Mucosa of gallbladder (tissue), 1 donor: ENCODE measurements around the gene TMEM115. TPM values are rescaled to one million over a fixed set of nuclear protein-coding genes. Genes with fewer than 3 reads are reported as not detected.

Experiments used
- DNase-seq: peaks from one replicate; pipeline ENCODE4 v3.0.0-alpha.2; 2020; ENCODE audit warnings: low spot score
- total RNA-seq: library from RNA; stranded (reverse); gene quantifications from one replicate; pipeline ENCODE4 v1.2.1, GENCODE V29; 2021
- donor health status: DM: no; HTN: no; CAD: no.

The TMEM115 gene
- total RNA-seq, 1 donor from 2014 or later = 57.5 TPM

GRCh38 chr3:50353245-50354004 lies 5.9 kb downstream of the TMEM115 start:
- DNase-seq = no peak

DNA sequence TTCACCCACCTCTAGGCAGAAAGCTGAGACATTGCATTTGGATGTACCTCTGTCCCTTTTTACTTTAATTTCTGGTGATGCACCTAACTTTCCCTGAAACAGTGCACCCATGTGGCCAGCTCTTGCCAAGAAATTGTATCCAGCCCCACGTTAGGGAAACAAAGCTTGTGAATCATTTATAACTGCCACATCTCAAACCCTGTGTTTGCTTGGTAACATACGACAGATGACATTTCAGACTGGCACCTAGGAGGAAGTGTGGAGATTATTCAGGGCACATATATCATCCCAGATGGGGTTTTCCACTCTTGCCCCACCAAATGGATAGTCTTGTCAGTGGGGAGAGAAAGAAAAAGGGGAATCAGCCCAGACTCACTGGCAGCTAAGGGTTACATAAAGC lies 6.5 kb downstream of the TMEM115 start:
- DNase-seq = no peak

- no peak for DNase-seq
These were observed 8.0 kb downstream of the TMEM115 start for GRCh38 chr3:50351323-50351697.

DNA sequence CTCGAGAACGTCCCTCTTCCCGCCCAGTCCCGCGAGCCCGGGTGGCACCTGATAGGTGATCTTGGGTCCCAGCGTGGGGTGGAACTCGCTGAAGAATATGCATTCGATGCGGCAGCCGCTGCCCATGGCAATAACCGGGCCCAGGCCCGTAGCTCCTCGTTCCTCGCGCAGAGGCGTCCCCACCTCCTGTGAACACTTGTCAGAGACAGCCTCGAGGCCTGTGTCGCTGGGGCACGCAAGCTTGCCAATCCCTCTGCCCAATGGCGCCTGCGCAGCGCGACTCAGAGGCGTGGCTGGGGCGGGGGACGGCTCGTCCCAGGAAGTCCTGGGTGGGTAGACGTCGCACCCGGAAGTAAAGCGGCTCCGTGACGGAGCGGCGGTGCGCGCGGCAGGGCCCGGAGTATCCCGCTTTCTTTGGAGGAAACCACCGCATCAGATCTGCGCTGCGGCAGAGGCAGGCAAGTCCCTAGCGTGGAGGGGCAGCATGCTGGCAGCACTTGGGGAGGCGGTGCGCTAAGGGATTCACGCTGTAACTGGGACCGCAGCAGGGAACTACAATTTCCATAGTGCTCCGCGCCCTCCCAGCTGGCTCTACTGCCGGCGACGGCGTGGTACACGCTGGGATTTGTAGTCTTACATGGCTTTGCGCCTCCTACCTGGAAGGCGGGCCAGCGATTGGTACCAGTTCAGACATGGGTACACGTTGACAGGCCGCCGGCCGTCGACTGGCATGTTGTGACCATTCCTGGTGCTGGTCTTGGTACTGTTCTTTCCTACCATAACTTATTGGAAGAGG lies 8.6 kb downstream of the TMEM115 start, which contains the start of the genes CYB561D2 and NPRL2:
TSS of gene CYB561D2 (plus strand) at position 336 of the 796 bp plus-strand sequence. CDS start 572 bp downstream, outside the sequence.
TSS of gene NPRL2 (minus strand) at position 249 of the 796 bp plus-strand sequence. CDS start at position 126, 123 bp downstream.
- peak; percentile 97 for DNase-seq

GRCh38 chr3:50350213-50350526 lies 9.2 kb downstream of the TMEM115 start:
- DNase-seq = no peak

- DNase-seq = peak; percentile 74
These were observed 12.0 kb downstream of the TMEM115 start for GRCh38 chr3:50347187-50347813.

DNA sequence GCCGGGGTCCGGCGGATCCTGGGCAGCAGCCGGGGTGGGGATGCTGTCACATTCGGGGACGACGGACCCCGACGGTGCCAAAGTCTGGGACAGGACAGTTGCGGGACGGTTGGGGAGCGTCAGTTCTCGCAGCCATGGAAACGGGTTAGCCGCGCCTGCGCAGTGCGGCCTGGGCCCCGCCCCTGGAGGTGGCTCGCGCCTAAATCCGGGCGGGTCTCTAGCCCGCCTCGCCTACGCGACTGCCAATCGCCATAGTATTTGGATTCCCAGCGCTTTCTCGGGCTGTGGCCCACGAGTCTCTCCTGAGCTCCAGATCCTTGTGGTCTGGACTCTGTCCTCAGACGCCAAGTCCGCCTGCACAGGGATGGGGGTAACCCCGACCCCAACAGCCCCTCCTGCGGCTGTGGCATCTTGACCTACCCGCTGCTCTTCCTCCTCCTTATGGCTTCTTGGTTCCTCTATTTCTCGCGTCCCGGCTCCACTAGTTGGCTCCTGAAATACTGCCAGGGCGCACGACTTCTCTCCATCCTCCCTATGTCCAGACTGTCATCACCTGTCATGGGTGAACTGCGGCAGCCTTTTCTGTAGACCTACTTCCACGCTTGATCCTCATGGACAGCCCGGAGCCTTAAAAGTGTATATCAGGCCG lies 13.6 kb downstream of the TMEM115 start, which contains the start of gene ZMYND10:
TSS of gene ZMYND10 (minus strand) at position 147 of the 649 bp plus-strand sequence. CDS start 153 bp downstream, outside the sequence.
- DNase-seq = no peak

DNA sequence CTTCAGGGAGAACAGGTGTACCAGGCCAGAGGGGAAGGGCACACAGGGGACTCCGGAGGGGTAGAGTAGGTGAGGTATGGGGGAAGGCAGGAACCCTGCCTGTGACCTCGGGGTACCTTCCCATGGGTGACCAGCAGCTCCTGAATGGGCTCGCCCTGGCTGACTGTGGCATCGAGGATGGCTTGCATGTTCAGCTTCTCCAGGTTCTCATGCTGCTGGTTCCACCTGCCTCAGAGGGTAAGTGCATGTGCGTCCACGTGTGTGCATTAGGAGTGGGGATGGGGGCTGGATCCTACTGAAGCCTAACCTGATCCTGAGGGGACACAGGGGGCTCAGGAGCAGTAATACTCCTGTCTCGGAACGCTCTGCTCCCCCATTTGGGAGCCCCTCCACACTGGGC lies 14.3 kb downstream of the TMEM115 start:
- no peak for DNase-seq

- no peak for DNase-seq
These were observed 16.3 kb downstream of the TMEM115 start for GRCh38 chr3:50342813-50343633.

- no peak for DNase-seq
These were observed 17.2 kb downstream of the TMEM115 start for GRCh38 chr3:50341996-50342650.

- DNase-seq = no peak
These were observed 17.8 kb downstream of the TMEM115 start for GRCh38 chr3:50341537-50341936.

DNA sequence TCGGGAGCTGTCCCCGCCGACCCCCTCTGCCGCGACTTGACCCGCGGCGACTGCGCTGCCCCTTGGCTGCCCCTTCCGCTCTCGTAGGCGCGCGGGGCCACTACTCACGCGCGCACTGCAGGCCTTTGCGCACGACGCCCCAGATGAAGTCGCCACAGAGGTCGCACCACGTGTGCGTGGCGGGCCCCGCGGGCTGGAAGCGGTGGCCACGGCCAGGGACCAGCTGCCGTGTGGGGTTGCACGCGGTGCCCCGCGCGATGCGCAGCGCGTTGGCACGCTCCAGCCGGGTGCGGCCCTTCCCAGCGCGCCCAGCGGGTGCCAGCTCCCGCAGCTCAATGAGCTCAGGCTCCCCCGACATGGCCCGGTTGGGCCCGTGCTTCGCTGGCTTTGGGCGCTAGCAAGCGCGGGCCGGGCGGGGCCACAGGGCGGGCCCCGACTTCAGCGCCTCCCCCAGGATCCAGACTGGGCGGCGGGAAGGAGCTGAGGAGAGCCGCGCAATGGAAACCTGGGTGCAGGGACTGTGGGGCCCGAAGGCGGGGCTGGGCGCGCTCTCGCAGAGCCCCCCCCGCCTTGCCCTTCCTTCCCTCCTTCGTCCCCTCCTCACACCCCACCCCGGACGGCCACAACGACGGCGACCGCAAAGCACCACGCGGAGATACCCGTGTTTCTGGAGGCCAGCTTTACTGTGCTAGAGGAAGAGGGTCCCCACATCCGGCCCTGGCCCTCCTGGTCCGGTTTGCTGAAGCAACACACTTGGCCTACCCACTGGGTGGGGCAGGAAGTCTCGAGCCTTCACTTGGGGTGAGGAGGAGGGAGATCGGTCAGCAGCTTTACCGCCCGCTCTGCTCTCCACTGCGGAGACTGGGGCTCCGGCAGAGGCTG lies 18.6 kb downstream of the TMEM115 start, which contains the start of gene RASSF1:
TSS of gene RASSF1 (minus strand) at position 389 of the 882 bp plus-strand sequence. CDS start at position 358, 31 bp downstream.
- DNase-seq = peak; percentile 54

DNA sequence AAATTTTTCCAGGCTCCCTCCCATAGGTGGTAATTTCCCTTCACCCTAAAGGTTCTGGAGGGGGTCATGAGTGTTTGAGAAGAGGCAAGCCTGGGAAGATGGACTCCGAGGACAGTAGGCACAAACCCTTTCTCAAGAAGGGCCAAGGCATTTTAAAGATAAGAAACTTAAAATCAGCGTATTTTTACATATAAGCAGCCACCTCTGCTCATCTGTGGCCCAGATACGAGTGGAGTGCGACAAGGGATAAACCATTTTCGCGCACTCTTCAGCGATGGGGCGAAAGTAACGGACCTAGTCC lies 19.2 kb downstream of the TMEM115 start:
- DNase-seq = no peak

DNA sequence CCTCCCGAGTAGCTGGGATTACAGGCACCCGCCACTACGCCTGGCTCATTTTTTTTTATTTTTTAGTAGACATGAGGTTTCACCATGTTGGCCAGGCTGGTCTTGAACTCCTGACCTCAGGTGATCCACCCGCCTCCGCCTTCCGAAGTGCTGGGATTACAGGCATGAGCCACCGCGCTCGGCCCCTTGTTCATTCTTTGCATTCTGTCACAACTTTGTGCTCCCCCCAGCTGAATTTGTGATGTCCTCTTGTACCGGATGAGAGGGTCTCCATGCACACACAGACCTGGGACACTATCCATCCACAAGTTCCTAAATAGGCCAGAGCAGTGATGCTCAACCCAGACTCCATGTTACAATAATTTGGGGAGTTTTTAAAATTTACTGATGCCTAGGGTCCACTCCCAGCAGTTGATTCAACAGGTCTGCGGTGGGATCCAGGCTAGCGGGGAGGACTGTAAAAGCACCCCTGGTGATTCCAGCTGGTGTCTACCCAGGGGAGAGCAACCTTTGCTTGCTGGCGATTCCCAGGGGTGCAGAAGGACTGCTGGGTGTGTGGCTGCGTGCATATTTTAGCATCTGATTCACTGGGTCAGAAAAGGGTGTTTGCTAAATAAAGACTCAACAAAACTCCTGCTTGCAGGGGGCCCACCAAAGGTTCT lies 19.7 kb downstream of the TMEM115 start:
- DNase-seq = no peak

- DNase-seq = no peak
These were observed 20.4 kb downstream of the TMEM115 start for GRCh38 chr3:50338965-50339364.

DNA sequence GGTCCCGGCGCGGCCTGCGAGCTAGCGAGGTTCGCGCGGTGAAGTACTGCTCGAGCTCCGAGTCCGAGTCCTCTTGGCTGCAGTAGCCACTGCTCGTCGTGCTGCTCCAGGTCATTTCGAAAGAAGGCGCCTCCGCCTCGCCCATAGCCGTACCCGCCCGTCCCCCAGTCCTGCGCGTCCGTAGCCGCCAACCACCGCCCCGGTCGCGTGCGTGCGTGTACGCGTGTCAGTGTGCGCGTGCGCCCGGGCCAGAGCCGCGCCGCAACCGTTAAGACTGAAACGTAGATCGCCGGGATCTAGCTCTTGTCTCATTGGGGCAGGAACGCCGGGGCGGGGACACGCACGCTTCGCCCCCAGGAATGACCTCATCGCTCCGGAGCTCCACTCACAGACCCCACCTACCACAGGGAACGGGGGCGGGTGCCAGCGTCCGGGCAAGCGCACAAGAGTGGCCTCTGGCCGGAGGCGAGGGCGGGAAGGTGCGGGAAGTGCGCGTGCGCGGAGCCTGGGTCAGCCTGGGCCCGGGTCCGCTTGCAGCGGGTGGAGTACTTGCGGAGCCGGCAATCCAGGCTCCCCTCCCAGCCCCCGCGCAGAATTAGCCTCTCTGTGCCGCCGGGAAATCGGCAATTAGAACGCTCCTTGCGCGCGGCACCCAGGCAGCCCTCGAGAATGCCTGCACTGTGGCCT lies 22.0 kb downstream of the TMEM115 start:
- peak; percentile 99 for DNase-seq

DNA sequence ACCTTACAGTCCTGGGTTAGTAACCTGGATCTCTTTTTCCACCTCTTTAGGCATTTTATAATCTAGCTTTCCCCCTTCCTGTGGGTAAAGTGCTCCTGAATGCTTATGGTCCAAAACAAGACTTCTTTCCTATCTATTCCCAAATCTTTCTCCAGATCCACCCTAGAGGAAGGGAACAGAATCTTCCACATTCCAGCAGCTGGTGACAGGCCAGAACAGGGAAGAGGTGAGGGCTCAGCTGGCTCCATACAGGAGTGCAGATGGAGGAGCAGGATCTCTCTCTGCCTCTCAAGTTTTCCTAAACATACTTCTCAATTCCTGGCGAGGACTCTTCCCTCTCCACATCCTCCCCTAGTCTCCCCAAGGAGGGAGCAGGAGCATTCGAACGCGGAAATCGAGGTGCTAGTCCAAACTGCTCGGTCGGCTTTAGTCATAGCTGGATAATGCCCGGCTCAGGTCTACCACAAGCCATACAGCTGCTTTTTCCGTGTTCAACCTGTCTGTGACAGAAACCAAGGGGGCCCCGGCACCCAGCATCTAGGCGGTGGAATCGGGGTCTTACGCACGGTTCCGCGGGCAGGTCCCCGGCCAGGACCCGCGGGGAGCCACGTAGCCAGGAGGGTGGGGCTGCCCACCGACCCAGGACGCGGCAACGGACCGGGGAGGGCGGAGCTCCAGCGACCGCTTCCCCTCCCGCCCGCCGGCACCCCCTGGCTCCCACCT lies 22.7 kb downstream of the TMEM115 start:
- no peak for DNase-seq
